Endothelial cell of umbilical vein (primary cell): ENCODE measurements around the gene IMPG2. TPM values are rescaled to one million over a fixed set of nuclear protein-coding genes. Genes with fewer than 3 reads are reported as not detected.

ENCODE experiments used
- BruUV-seq: library from RNA; stranded (reverse); fragments of 400-500 nt; replicated peaks from 2 replicates; lab custom pipeline; 2021; lab: Mats Ljungman, UMichigan
- CTCF ChIA-PET: fragments of 300-600, 350-600 bp; sonication (Branson Sonifier 250); formaldehyde crosslinking; loops from one replicate; lab custom pipeline; 2021; ENCODE audit warnings: antibody characterized with exemption, inconsistent platforms; lab: Charles Lee
- POLR2A ChIA-PET: fragments of 300-600, 350-600 bp; sonication (Branson Sonifier 250); formaldehyde crosslinking; loops from one replicate; lab custom pipeline; 2021; ENCODE audit warnings: antibody characterized with exemption, inconsistent platforms; lab: Charles Lee
- DNase-seq: peaks from one replicate; pipeline ENCODE4 v3.0.0-alpha.2; 2011; ENCODE audit warnings: low read depth, low spot score
- FAIRE-seq: peaks from 2 replicates; lab custom pipeline; 2011; peaks lifted over from hg19 to GRCh38; lab: Jason Lieb, UNC
- H2AFZ ChIP-seq: 2 replicates; pipeline ENCODE4 v1.6.0; 2012; ENCODE audit warnings: low read depth, low read length, control low read depth, inconsistent platforms
- H3K27ac ChIP-seq: 2 replicates; pipeline ENCODE4 v1.5.1; 2011; ENCODE audit warnings: low read depth, mild to moderate bottlenecking, control low read depth, low read length, moderate library complexity; ENCODE audit not compliant: insufficient read depth
- H3K27me3 ChIP-seq, 2 experiments: 2 replicates each; pipeline versions ENCODE4 v1.6.0 to v1.6.1; 2011; ENCODE audit warnings: low read length in 2 of 2, mixed read lengths in 1 of 2; ENCODE audit not compliant: control insufficient read depth in 2 of 2, insufficient read depth in 2 of 2
- H3K36me3 ChIP-seq, 2 experiments: 2 replicates in 1 of 2; 3 replicates in 1 of 2; pipeline ENCODE4 v1.5.1; 2011; ENCODE audit warnings: low read length in 2 of 2, mild to moderate bottlenecking in 1 of 2, moderate library complexity in 1 of 2; ENCODE audit not compliant: control insufficient read depth in 2 of 2, insufficient read depth in 2 of 2; ENCODE audit errors: extremely low read depth in 1 of 2
- H3K4me1 ChIP-seq: 3 replicates; pipeline ENCODE4 v1.5.1; 2011; ENCODE audit warnings: mild to moderate bottlenecking, low read length; ENCODE audit not compliant: control insufficient read depth, insufficient read depth; ENCODE audit errors: extremely low read depth
- H3K4me2 ChIP-seq: 2 replicates; pipeline ENCODE4 v1.6.1; 2011; ENCODE audit warnings: low read length, control low read depth, mixed read lengths; ENCODE audit not compliant: insufficient read depth
- H3K4me3 ChIP-seq, 3 experiments: fragments of 200-600 bp in 1 of 3; sonication (generic), shearing (Covaris generic) in 1 of 3; replicated peaks in 1 of 3; 2 replicates each; pipeline ENCODE4 v1.5.1; 2011 to 2016; ENCODE audit warnings: control low read depth in 3 of 3, low read length in 3 of 3, mild to moderate bottlenecking in 2 of 3, inconsistent platforms in 1 of 3, low read depth in 1 of 3, moderate library complexity in 1 of 3; ENCODE audit not compliant: insufficient read depth in 1 of 3
- H3K79me2 ChIP-seq: 2 replicates; pipeline ENCODE4 v1.6.0; 2012; ENCODE audit warnings: low read length, inconsistent platforms; ENCODE audit not compliant: control insufficient read depth, insufficient read depth
- H3K9ac ChIP-seq: replicated peaks from 2 replicates; pipeline ENCODE3; 2011; ENCODE audit warnings: low read length, control low read depth; ENCODE audit not compliant: insufficient read depth; ENCODE audit errors: extremely low read depth
- H3K9me1 ChIP-seq: replicated peaks from 3 replicates; pipeline ENCODE4 v1.6.0; 2011; ENCODE audit warnings: mild to moderate bottlenecking, low read length; ENCODE audit not compliant: control insufficient read depth, insufficient read depth; ENCODE audit errors: extremely low read depth
- H3K9me3 ChIP-seq: replicated peaks from 2 replicates; pipeline ENCODE4 v1.5.1; 2012; ENCODE audit warnings: low read length, inconsistent platforms; ENCODE audit not compliant: control insufficient read depth, insufficient read depth
- H4K20me1 ChIP-seq: replicated peaks from 2 replicates; pipeline ENCODE3; 2011; ENCODE audit warnings: mild to moderate bottlenecking, low read length; ENCODE audit not compliant: control insufficient read depth, insufficient read depth; ENCODE audit errors: extremely low read depth
- EZH2 ChIP-seq: IDR thresholded peaks from 2 replicates; pipeline ENCODE4 v1.6.1; 2012; ENCODE audit warnings: borderline replicate concordance, low read depth, mild to moderate bottlenecking, moderate library complexity, low read length, inconsistent platforms; ENCODE audit not compliant: severe bottlenecking
- FOS ChIP-seq: IDR thresholded peaks from 2 replicates; pipeline ENCODE4 v1.6.1; 2011; ENCODE audit warnings: mild to moderate bottlenecking, low read length, moderate library complexity, borderline replicate concordance; ENCODE audit not compliant: insufficient read depth
- GATA2 ChIP-seq: IDR thresholded peaks from 2 replicates; pipeline ENCODE4 v1.7.0; 2011; ENCODE audit warnings: low read depth, mild to moderate bottlenecking, moderate library complexity, mixed read lengths, low read length; ENCODE audit not compliant: insufficient read length, insufficient read depth
- JUN ChIP-seq: IDR thresholded peaks from 2 replicates; pipeline ENCODE4 v1.6.1; 2011; ENCODE audit warnings: borderline replicate concordance, low read depth; ENCODE audit not compliant: insufficient read length, insufficient read depth
- MYC ChIP-seq: IDR thresholded peaks from one replicate; pipeline ENCODE4 v1.6.1; 2011; ENCODE audit warnings: mild to moderate bottlenecking, low read depth, low read length
- POLR2A ChIP-seq: IDR thresholded peaks from 2 replicates; pipeline ENCODE4 v1.6.1; 2012; ENCODE audit warnings: low read depth, mild to moderate bottlenecking, control low read depth, low read length
- POLR2AphosphoS5 ChIP-seq: IDR thresholded peaks from 2 replicates; pipeline ENCODE4 v1.6.1; 2012; ENCODE audit warnings: low read depth, mild to moderate bottlenecking, control low read depth, low read length, moderate library complexity; ENCODE audit not compliant: insufficient read depth
- dilution Hi-C: fragments of 300-500 bp; cut with MboI; formaldehyde crosslinking; loops from one replicate; pipeline ENCODE4 v1.15.0; 2019; ENCODE audit warnings: low sequenced_read_pairs; ENCODE audit not compliant: extremely low pct_ligation_motif_present
- intact Hi-C: fragments of 100-400 bp; cut with micrococcal nuclease; formaldehyde crosslinking; loops from one replicate; pipeline ENCODE4 v1.10.0; 2022
- polyA plus RNA-seq, 4 experiments: library from polyadenylated mRNA; depleted of rRNA in 3 of 4; stranded (reverse) in 3 of 4; unstranded in 1 of 4; fragments of >200 nt; gene quantifications; 2 replicates each; pipeline versions ENCODE4 v1.2.1 to v1.2.3, GENCODE V29; 2011 to 2012; ENCODE audit warnings: missing spikeins in 1 of 4
- total RNA-seq: library from RNA; stranded (reverse); gene quantifications from 2 replicates; pipeline ENCODE4 v1.2.3, GENCODE V29; 2021
- TF ChIP-seq, protein P1 (sequence below), 2 donors: IDR thresholded peaks; 1 replicate in 1 of 2; 2 replicates in 1 of 2; pipeline ENCODE4 v1.5.1; 2011; ENCODE audit warnings: low read length in 2 of 2, mild to moderate bottlenecking in 2 of 2, moderate library complexity in 2 of 2, control low read depth in 1 of 2, inconsistent platforms in 1 of 2, low read depth in 1 of 2; ENCODE audit not compliant: insufficient read depth in 1 of 2; ENCODE audit errors: extremely low read depth in 1 of 2
- TF ChIP-seq, protein P2 (sequence below): IDR thresholded peaks from 2 replicates; pipeline ENCODE4 v1.6.1; 2011; ENCODE audit not compliant: insufficient read depth, insufficient read length

Gene IMPG2
- total and polyA plus RNA-seq, 2 donors (not counting 3 experiments of a cell fraction or from before 2014, with no cell fraction given), result 0.39 to 0.71 TPM

DNA sequence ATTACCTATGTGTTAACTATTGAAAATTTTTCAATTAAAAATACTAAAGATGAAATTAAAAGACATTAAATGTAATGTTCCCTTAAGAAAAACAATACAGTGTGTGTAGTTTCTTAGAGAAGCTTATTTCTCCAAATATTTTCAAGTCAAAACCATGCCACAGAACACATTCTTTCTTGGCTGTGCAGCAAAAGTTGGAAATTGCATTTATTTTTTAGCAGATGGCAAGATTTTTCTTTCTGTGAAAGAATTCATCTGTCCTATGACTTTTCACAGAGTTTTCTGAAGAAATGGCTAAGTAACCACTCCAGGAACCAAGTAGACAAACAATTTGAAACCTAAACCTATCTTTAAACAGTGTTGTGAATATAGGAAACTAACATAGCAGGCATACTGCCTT, 47.2 kb downstream of the IMPG2 start:
- intact Hi-C loops, result no loop called here
- FAIRE-seq, result no peak

More for the DNA sequence above, 47.2 kb downstream of the IMPG2 start:
- H3K4me3 ChIP-seq, result no peak overlapping the region
- no peak overlapping the region for H3K9ac ChIP-seq
- no peaks in the 10 kb centered on the region for H4K20me1 ChIP-seq
- no TSS peak for BruUV-seq
- no peak for DNase-seq
- H3K27ac ChIP-seq, result no peak overlapping the region
- ChIA-PET POLR2A (no interaction called here), CTCF (no interaction called here)
- no peaks in the 10 kb centered on the region for H3K36me3 ChIP-seq
- dilution Hi-C loops, result no loop called here
- no peaks in the 10 kb centered on the region for H3K79me2 ChIP-seq
- H3K9me3 ChIP-seq, result no peaks in the 10 kb centered on the region
- H2AFZ ChIP-seq, result no peak overlapping the region
- no peaks in the 10 kb centered on the region for H3K9me1 ChIP-seq
- no peaks in the 10 kb centered on the region for H3K4me1 ChIP-seq
- TF ChIP-seq MYC (no peak), POLR2A (no peak), EZH2 (no peak), POLR2AphosphoS5 (no peak), GATA2 (no peak), FOS (no peak), JUN (no peak)
- TF ChIP-seq, protein P1, sequence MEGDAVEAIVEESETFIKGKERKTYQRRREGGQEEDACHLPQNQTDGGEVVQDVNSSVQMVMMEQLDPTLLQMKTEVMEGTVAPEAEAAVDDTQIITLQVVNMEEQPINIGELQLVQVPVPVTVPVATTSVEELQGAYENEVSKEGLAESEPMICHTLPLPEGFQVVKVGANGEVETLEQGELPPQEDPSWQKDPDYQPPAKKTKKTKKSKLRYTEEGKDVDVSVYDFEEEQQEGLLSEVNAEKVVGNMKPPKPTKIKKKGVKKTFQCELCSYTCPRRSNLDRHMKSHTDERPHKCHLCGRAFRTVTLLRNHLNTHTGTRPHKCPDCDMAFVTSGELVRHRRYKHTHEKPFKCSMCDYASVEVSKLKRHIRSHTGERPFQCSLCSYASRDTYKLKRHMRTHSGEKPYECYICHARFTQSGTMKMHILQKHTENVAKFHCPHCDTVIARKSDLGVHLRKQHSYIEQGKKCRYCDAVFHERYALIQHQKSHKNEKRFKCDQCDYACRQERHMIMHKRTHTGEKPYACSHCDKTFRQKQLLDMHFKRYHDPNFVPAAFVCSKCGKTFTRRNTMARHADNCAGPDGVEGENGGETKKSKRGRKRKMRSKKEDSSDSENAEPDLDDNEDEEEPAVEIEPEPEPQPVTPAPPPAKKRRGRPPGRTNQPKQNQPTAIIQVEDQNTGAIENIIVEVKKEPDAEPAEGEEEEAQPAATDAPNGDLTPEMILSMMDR (IDR thresholded peaks at IDR 0.05; ENCODE audit: extremely low read depth in 1 of 2, insufficient read depth in 1 of 2, low read depth in 1 of 2, low read length in 2 of 2), result no peak
- TF ChIP-seq, protein P2, sequence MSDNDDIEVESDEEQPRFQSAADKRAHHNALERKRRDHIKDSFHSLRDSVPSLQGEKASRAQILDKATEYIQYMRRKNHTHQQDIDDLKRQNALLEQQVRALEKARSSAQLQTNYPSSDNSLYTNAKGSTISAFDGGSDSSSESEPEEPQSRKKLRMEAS, result no peak
- no peaks in the 10 kb centered on the region for H3K27me3 ChIP-seq
- no peak overlapping the region for H3K4me2 ChIP-seq
